GM18499 (cell line): ENCODE data around the gene EXT2.

Source experiments
- ATAC-seq: cut with Tn5 transposase; IDR thresholded peaks from one replicate; pipeline ENCODE4 v1.9.1; 2021; ENCODE audit warnings: moderate number of reproducible peaks; ENCODE audit not compliant: insufficient read depth, unreplicated experiment

EXT2 gene

GRCh38 chr11:44095506-44096359 is at the start of gene EXT2:
Gene EXT2, plus strand, starts transcription at chr11:44095678. Its CDS starts 12,035 bp downstream, at chr11:44107713.
- peak; percentile 77 for ATAC-seq

- no peak for ATAC-seq
Measured at GRCh38 chr11:44046182-44046581, 49.3 kb upstream of the EXT2 start.

- no peak for ATAC-seq
Measured at GRCh38 chr11:44047298-44047697, 48.2 kb upstream of the EXT2 start.

GRCh38 chr11:44047931-44048431 is 47.5 kb upstream of the EXT2 start, which contains the start of gene ACCSL:
Gene ACCSL, plus strand, starts transcription at chr11:44047981. Its CDS starts 56 bp downstream, at chr11:44048037.
- ATAC-seq: no peak

DNA sequence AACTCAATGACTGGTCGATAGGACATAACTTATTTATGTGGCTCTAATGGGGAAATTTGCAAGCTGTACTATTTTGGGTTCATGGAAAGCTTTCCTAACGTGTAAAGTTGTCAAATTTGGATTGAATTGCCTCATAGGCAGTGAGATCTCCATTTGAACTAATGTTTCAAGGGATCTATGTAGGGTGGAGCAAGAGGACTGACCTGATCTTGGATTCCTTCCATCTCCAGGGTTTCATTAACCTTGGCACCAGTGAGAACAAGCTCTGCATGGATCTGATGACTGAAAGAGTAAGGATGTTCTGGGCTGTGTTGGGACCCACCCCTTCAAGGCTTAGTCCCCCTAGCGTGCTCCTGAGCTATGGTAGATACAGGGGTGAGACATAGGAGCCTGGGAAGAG is 45.6 kb upstream of the EXT2 start:
- ATAC-seq: no peak

DNA sequence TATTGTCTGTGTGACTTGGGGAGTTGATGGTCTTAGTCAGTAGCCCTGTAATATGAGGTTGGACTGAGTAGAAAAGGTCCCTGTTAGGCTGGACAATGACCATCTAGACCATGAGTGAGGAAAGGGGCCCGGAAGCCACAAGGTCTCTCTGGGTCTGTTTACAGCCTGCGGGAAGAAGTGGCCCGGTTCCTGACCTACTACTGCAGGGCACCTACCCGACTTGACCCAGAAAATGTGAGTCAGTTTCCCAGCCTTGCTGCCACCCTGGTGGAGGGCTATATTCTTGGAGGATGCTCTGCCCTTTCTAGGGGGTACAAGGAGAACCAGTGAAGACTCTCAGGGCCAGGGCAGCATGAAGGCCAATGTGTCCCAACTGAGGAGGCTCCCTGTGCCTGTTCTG is 44.3 kb upstream of the EXT2 start:
- ATAC-seq: no peak

DNA sequence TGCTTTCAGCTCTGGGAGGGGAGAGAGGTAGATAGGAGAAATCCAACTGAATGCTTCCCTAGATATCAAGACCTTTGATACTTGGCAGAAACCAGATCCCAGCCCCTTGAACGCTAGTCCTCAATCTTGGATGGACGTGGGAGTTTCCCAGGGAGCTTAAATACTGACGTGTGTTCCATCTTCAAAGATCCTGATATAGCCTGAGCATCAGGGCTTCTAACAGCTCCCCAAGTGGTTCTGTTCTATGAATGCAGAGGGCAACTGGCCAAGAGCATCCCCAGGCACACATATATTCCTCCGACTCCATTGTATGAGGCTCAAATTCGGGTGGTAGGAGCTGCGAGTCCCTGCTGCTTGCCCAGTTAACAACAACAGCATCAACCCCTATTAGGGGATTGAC is 38.1 kb upstream of the EXT2 start:
- no peak for ATAC-seq

GRCh38 chr11:44058275-44058674 is 37.2 kb upstream of the EXT2 start:
- ATAC-seq: no peak

DNA sequence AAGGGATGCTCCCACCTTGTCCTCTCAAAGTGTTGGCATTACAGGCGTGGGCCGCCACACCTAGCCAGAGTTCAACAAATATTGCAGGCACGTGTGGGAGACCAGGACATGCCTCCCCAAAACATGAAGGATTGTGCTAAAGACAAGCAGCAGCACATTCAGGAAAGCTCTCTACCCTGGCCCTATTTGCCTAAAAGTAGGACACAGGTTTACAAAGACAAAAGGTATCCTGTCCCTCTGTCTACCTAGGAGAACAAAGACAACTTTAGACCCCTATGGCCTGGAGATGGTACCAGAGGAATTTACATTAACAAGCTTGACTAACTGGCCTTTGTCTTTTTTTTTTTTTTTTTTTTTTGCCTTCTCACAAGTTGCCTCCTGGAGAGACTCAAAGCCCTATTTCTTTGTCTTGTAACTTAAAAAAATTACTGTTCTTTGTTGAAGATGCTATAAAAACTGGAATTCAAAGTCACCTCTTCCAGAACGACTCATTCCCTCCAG is 30.3 kb upstream of the EXT2 start:
- ATAC-seq: no peak

DNA sequence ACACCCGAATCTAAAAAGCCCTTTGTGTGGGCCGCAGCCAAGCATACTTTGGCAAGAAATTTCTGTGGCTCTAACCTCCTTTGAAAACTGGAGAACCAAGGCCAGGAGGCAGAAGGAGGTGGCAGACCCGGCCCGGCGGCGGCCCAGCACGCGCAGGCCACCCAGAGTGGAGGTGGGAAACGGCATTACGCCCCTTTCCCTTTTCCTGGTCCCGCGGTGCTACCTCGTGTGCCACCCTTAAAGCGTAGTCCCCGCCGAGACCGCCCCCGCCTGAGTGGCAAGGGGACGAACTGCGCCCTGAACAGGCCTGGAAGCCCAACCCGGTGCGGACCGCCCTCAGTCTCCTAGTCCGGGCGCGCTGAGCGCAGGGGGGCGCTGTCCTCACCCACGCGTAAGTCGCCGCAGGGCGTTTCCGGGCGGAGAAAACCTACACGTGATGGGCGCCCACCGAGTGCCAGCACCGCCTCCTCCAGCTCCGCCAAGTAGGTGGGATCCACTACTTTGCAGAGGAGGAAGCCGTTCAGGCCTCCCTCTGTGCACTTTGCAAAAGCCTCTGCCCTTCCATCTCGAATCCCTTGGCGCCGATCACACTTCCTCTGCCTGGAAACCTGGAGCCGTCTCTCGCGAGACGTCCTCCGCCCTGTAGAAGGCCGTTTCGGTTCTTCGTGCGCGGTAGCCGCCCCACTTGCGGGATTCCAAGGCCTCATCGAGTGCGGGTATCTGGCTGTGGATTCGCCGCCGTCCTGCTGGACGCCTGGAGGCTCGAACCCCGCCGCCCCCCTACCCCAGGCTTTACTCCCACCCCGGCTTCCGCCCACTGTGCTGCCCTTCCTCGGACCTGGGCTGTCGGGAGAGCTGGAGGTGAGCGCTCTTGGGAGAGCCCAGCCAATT is 29.4 kb upstream of the EXT2 start, which contains the start of gene ACCS:
Gene ACCS, plus strand, starts transcription at position 430 of the 891 bp plus-strand sequence. CDS start 1,358 bp downstream, outside the sequence.
- ATAC-seq: peak; percentile 80

DNA sequence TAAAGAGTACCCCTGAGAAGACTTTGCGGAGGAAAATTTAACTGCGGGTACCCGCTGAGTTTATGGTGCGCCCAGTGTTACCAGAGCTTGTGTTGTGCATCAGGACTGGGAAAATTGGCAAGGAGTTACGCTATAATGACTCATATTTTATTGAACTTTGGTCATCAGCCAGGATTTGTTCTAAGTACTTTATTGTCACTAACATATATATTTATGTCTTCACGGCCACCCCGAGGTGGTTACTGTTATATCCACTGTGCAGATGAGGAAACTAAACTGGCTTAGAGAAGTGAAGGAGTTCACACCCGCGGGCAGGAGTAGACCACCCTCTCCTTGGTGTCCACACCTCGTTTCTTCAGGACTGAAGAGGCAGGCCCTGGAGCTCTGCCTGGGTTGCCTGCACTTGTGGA is 28.7 kb upstream of the EXT2 start:
- ATAC-seq: no peak

- no peak for ATAC-seq
Measured at GRCh38 chr11:44067266-44067665, 28.2 kb upstream of the EXT2 start.

DNA sequence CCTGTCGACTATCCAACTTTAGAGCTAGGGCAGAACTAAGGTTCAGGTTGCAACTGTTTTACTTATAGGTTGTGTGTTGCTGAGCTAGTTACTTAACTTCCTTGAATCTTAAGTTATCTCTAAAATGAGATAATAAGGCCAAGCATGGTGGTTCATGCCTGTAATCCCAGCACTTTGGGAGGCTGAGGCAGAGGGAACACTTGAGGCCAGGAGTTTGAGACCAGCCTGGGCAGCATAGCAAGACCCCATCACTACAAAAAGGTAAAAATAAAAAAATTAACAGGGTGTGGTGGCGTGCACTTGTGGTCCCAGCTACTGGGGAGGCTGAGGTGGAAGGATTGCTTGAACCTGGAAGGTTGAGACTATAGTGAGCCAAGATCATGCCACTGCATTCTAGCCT is 27.3 kb upstream of the EXT2 start:
- no peak for ATAC-seq

DNA sequence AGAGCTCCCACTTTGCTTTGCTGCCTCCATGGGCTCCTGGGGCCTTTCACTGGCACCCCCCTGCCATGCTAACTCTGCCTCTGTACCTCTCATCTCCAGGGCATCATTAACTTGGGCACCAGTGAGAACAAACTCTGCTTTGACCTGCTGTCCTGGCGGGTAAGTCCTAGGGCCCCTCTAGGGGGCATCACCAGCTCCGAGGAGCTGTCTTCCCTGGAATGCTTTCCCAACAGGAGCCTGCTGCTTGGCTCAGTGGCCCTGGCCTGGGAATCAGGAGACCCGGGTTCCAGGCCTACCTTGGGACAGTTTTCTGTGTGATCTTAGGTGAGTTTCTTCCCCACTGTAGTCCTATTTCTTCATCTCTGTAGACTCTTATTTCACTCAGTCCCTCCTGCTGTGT is 24.3 kb upstream of the EXT2 start:
- no peak for ATAC-seq

- no peak for ATAC-seq
Measured at GRCh38 chr11:44072757-44073658, 22.5 kb upstream of the EXT2 start.

- no peak for ATAC-seq
Measured at GRCh38 chr11:44078794-44079193, 16.7 kb upstream of the EXT2 start.

DNA sequence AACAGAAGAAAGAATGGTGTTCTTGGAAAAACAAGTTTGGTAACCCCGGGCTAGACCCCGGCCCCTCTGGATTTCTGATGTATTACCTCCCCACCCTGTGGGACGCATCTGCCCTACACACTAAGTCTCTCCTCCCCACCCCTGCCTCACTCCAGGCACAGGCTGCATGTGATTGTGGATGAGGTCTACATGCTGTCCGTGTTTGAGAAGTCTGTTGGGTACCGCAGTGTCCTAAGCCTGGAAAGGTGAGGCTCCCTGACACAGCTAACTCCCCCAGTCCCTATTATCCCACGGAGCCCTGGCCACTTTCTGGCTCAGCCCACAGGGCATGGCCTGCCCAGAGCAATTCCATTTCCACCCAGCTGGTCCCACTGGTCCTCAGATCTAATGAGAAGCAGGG is 16.1 kb upstream of the EXT2 start:
- no peak for ATAC-seq

DNA sequence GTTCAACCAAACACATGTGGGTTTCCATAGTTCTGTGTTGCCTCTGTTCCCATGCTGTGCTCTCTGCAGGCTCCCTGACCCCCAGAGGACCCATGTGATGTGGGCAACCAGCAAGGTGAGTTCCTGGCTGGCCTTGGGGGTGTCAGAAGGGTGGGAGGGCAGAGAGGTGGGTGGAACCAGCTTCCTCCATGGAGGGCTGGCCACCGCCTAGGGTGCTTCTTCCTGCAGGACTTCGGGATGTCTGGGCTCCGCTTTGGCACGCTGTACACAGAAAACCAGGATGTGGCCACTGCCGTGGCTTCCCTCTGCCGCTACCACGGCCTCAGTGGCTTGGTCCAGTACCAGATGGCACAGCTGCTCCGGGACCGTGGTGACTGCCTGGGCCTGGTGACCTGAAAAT is 14.5 kb upstream of the EXT2 start:
- no peak for ATAC-seq

GRCh38 chr11:44082645-44083044 is 12.8 kb upstream of the EXT2 start:
- no peak for ATAC-seq

- no peak for ATAC-seq
Measured at GRCh38 chr11:44083433-44083832, 12.0 kb upstream of the EXT2 start.
